ENCODE results near the gene SDK1. TPM values are rescaled to one million over a fixed set of nuclear protein-coding genes. Genes with fewer than 3 reads are reported as not detected.

Gene SDK1
- total and polyA plus RNA-seq, 2 of the 8 experiments (the other 6 are each of a cell fraction or from before 2014, with no cell fraction given) = 3.3 to 7.2 TPM

DNA sequence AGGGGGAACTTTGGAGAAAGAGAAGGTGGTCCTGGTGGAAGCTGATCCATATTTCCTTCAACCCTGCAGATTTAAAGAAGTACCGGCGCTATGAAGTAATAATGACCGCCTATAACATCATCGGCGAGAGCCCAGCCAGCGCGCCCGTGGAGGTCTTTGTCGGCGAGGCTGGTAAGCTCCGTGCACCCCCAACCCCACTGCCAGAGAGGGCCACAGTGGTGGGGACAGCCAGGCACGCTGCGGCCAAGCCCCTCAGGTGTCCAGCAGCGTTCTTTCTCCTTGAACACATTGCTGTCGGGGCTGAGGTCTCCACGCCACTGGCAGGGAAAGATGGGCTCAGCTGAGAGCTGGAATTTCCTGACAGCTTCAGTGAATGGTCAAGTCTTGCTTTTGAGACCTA lies 877.4 kb downstream of the SDK1 start (continued):
- TF ChIP-seq, protein P1, sequence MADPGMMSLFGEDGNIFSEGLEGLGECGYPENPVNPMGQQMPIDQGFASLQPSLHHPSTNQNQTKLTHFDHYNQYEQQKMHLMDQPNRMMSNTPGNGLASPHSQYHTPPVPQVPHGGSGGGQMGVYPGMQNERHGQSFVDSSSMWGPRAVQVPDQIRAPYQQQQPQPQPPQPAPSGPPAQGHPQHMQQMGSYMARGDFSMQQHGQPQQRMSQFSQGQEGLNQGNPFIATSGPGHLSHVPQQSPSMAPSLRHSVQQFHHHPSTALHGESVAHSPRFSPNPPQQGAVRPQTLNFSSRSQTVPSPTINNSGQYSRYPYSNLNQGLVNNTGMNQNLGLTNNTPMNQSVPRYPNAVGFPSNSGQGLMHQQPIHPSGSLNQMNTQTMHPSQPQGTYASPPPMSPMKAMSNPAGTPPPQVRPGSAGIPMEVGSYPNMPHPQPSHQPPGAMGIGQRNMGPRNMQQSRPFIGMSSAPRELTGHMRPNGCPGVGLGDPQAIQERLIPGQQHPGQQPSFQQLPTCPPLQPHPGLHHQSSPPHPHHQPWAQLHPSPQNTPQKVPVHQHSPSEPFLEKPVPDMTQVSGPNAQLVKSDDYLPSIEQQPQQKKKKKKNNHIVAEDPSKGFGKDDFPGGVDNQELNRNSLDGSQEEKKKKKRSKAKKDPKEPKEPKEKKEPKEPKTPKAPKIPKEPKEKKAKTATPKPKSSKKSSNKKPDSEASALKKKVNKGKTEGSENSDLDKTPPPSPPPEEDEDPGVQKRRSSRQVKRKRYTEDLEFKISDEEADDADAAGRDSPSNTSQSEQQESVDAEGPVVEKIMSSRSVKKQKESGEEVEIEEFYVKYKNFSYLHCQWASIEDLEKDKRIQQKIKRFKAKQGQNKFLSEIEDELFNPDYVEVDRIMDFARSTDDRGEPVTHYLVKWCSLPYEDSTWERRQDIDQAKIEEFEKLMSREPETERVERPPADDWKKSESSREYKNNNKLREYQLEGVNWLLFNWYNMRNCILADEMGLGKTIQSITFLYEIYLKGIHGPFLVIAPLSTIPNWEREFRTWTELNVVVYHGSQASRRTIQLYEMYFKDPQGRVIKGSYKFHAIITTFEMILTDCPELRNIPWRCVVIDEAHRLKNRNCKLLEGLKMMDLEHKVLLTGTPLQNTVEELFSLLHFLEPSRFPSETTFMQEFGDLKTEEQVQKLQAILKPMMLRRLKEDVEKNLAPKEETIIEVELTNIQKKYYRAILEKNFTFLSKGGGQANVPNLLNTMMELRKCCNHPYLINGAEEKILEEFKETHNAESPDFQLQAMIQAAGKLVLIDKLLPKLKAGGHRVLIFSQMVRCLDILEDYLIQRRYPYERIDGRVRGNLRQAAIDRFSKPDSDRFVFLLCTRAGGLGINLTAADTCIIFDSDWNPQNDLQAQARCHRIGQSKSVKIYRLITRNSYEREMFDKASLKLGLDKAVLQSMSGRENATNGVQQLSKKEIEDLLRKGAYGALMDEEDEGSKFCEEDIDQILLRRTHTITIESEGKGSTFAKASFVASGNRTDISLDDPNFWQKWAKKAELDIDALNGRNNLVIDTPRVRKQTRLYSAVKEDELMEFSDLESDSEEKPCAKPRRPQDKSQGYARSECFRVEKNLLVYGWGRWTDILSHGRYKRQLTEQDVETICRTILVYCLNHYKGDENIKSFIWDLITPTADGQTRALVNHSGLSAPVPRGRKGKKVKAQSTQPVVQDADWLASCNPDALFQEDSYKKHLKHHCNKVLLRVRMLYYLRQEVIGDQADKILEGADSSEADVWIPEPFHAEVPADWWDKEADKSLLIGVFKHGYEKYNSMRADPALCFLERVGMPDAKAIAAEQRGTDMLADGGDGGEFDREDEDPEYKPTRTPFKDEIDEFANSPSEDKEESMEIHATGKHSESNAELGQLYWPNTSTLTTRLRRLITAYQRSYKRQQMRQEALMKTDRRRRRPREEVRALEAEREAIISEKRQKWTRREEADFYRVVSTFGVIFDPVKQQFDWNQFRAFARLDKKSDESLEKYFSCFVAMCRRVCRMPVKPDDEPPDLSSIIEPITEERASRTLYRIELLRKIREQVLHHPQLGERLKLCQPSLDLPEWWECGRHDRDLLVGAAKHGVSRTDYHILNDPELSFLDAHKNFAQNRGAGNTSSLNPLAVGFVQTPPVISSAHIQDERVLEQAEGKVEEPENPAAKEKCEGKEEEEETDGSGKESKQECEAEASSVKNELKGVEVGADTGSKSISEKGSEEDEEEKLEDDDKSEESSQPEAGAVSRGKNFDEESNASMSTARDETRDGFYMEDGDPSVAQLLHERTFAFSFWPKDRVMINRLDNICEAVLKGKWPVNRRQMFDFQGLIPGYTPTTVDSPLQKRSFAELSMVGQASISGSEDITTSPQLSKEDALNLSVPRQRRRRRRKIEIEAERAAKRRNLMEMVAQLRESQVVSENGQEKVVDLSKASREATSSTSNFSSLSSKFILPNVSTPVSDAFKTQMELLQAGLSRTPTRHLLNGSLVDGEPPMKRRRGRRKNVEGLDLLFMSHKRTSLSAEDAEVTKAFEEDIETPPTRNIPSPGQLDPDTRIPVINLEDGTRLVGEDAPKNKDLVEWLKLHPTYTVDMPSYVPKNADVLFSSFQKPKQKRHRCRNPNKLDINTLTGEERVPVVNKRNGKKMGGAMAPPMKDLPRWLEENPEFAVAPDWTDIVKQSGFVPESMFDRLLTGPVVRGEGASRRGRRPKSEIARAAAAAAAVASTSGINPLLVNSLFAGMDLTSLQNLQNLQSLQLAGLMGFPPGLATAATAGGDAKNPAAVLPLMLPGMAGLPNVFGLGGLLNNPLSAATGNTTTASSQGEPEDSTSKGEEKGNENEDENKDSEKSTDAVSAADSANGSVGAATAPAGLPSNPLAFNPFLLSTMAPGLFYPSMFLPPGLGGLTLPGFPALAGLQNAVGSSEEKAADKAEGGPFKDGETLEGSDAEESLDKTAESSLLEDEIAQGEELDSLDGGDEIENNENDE (IDR thresholded peaks at IDR 0.05; ENCODE audit: insufficient replicate concordance, low read length) = no peak
- TF ChIP-seq CHD2 (IDR thresholded peaks at IDR 0.05; ENCODE audit: low read length) = no peak
- TF ChIP-seq SRF (IDR thresholded peaks at IDR 0.05; ENCODE audit: low read depth, low read length) = no peak
- TF ChIP-seq CBX8 (IDR thresholded peaks at IDR 0.05; ENCODE audit: borderline replicate concordance, low read depth, low read length) = no peak
- no peak for TF ChIP-seq NRF1 (IDR thresholded peaks at IDR 0.05; ENCODE audit: low read depth, low read length)
- no peak for TF ChIP-seq FOSL1 (IDR thresholded peaks at IDR 0.05; ENCODE audit: insufficient read depth, low read depth, low read length)
- no peak for TF ChIP-seq GTF2F1 (IDR thresholded peaks at IDR 0.05; ENCODE audit: borderline replicate concordance, low read depth, low read length)
